GM19452 (cell line): ENCODE measurements around the gene ERGIC2.
"Not testable (repeated sequence)": the region's sequence is repeated elsewhere in the genome, so short reads cannot be mapped to it uniquely, and the experiment has no call there.

Experiments
- ATAC-seq: cut with Tn5 transposase; IDR thresholded peaks from one replicate; pipeline ENCODE4 v1.9.1; 2021; ENCODE audit not compliant: unreplicated experiment

Gene ERGIC2, protein sequence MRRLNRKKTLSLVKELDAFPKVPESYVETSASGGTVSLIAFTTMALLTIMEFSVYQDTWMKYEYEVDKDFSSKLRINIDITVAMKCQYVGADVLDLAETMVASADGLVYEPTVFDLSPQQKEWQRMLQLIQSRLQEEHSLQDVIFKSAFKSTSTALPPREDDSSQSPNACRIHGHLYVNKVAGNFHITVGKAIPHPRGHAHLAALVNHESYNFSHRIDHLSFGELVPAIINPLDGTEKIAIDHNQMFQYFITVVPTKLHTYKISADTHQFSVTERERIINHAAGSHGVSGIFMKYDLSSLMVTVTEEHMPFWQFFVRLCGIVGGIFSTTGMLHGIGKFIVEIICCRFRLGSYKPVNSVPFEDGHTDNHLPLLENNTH

DNA sequence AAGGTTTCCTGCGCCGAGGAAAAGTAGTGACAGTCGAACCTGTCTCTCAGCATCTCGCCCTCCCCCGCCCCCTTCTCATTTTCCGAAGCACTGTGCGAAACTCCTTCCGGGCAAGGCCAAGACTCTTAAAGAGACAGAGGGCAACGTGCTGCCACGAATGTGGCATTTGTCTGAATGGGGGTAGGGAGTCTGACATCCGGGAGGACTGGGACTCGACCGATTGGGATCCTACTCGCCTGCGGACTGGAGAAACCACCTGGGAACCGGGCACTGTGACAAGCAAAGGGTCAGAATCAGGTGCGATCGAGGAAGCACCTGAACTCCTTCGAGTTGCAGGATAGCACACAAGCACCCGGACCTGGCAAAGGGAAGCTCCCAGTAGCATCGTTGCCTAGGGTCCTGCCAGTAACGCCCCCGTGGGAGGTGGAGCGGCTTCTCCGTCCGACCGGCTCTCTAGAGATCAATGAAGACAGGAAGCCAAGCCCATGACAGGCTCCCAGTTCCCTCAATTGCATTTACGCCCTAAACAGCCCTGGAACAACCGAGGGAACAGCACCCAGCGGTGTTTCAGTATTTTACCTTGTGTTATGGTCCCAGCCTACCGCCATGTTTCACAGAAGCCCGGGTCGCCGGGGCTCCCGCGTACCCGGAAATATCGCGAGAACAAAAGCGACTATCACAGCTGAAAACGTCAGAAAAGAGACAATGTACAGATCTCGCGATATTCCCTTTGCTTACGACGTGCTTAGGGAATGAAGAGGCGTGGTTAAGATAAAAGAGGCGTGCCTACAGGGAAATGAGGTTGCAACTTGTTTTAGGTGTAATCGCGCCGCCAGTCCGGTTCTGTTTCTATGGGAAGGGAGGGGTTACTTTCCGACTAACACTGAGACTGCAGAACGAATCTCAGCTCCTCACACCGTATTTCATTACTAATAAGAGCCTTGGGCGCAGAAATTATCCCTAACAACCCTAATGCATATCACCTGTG is at the start of gene ERGIC2:
ERGIC2 (minus strand) TSS at position 637 of the 988 bp plus-strand sequence. CDS start 9,539 bp downstream, outside the sequence.
- peak; percentile 97 for ATAC-seq

DNA sequence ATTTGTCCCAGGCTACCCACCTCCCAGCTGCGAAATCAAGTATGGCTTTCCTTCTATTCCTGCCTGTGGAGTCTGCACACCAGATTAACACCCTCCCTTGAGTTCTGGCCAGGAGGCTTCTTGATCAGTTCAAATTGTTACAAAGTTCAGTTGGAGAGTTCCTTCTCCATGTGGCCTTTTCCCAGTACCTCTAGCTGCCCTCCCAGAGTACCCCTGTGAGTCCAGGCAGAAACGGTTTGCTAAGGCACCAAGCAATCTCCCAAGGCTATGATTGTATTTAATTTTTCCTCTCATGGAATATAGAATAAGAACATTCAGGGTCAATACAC is 49.7 kb upstream of the ERGIC2 start:
- ATAC-seq, result no peak

DNA sequence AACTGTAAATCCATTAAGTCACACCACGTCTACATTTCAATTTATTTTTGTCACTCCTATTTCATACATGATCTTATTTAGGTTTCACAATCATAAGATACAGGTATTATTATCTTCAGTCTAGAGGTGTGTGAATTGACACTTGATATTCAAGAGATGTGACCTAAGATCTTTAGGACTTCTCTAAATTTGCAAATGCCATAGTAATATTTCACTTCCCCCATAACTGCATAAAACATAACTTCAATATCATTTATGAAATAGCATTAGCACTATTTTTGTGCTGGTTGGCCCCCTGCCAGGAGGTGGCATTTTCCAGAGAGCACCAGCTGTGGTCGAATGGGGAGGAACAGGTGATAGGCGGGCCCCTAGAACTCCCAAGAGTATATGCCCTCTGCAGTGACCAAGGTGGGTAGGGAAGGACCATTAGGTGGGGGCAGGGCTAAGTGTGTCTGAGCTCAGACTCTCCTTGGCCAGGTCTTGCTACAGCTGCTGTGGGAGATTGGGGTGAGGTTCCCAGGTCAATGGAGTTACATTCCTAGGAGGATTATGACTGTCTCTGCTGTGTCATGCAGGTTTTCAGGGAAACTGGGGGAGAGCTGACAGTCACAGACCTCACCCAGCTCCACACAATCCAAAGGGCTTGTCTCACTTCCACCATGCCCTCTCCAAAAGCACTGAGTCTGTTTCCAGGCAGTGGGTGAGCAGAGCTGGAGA is 49.2 kb upstream of the ERGIC2 start:
- ATAC-seq, result no peak

DNA sequence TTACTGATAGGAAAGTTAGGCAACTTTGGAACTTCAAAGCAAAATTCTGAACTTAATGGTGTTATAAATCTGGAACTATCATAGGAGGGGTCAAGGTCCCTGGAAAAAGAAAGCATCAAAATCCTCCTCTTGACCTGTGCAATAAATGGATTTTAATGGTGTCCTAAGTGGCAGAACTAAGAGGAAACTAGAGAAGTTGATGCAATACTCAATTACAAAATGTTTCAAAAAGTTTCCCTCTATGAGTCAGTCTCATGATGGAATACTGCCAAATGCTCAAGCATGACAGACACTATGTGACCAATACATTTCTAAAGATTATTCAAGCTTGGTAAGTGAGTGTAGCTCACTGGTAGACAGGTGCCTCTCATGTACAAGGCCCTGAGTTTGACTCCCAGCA is 47.7 kb upstream of the ERGIC2 start:
- ATAC-seq, result peak; percentile 49

DNA sequence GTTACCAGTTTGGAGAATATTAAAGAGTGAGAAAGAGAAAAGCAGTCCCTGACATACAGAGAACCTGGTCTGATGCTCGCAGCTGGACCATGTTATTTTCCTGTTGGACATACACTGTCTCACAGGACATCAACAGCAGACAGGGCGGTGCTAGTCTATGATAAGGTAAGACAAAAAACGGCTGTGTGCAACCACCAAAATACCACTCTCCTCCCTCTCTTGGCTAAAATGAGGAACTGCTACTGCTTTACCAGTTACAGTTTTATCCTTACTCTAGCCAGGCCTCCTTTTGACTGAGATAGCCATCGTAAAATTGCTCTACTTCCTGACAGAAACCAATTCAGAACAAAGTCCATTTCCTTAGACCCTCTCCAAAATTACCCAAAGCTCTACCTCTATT is 47.0 kb upstream of the ERGIC2 start:
- ATAC-seq, result peak; percentile 91

DNA sequence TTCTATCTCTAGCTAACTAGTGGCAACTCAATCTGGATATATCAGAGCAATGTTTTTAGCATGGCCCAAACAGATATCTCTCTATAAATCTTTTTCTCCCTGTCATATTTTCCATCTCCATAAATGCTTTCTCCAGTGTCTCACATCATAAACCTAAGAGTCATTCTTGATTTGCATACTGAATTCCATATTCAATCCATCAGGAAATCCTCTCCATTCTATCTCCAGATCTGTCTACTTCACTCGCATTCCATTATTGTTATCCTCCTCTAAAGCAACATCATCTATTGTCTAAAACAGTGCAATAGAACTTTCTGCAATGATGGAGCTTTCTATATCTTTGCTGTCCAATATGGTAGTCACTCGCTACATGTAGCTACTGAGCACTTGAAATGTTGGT is 45.5 kb upstream of the ERGIC2 start:
- no peak for ATAC-seq

DNA sequence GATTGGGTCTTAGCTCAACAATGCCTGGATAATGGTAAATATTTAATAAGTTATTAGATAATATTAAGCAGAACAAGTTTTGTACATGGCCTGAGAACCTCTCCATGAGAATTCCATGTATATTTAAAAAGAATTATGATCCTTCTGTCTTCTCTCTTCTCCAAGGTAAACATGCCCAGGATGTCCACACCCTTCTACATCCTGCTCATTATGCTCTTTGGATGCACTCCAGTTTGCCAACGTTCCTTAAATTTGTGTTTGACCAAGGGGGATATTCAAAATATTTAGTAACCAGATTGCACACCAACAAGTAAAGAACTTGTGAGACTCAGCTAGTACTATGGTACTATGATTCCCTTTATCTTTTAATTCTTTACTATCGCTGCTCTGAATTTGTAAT is 44.8 kb upstream of the ERGIC2 start:
- no peak for ATAC-seq

DNA sequence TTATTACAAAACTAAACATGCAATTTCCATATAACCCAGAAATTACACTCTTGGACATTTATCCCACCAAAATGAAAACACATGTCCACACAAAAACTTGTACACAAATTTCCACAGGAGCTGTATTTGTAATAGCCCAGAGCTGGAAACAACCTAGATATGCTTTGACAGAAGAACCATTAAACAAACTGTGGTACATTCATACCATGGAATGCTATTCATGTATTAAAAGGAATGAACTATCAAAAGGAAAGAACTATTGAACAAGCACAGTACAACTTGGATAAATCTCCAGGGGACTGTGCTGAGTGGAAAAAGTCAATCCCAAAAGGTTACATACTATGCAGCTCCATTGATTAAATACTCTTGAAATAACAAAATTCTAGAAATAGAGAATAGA is 35.8 kb upstream of the ERGIC2 start:
- no peak for ATAC-seq

DNA sequence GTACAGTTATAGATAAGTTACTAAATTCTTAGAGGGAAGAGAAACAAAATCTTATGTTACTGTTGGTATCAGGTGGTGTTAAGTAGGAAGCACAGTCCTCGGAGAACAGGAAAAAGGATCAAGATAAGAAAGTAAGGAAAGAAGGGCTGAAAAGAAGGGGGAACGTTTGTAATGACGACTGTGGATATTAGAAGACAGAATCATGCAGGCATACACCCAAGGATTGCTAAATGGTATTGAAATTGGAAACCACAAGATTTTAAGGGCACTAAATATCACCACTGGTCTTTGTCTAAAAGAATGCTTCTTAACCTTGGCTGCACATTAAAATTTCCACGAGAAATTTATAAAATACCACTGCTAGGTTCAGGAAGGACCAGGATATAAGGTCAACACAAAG is 34.1 kb upstream of the ERGIC2 start:
- ATAC-seq, result no peak

DNA sequence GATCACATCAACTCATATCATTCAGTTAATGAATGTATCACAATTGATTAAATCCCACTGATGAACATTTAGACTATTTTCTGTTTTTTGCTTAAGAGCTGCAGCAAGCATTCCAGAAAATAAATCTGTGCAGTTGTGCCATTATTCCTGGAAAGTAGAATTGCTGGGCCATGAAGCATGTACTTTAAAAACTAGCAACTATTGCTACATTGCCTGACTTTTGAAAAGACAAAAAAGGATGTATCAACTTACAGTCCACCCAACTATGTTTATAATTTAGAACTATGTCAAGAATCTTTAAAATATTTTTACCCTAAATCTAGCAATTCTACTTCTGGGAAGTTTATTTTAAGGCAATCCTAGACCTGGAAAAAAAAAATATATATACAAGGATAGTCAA is 33.4 kb upstream of the ERGIC2 start:
- ATAC-seq, result no peak

DNA sequence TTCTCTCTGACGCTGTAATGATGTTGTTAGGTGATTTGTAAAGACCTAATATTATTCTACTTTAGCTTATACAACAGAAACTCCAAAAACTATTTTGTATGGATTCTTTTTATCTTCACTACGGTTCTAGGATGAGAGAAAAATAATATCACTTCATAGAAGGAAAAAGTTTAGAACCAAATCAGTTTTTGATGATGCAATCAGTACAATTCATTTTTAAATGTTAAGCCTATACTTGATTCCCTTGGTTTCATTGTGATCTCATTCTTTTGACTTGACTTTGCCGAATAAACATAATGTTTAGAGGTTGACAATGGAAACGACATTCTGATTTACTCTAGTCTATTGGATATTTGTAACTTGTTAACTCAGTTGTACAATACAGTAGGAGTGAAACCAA is 24.6 kb upstream of the ERGIC2 start:
- no peak for ATAC-seq

DNA sequence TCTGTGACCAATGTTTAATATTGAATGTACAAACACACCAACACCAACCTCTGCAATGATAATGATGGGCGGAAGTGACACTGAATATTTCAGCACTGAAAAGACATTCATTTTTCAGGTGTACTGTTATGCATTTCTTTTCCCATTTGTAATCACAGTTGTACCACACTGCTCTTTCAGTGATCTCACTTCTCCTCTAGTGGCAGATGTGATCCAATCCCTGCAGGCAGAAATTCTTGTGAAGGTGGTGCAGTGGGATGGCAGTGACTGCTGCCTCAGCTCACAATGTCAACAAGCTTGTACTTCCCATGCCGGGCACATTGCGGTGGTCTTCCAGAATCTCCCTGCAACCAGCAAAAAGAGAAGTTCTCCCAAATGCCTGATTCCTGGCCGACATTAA is 23.0 kb upstream of the ERGIC2 start:
- no peak for ATAC-seq

DNA sequence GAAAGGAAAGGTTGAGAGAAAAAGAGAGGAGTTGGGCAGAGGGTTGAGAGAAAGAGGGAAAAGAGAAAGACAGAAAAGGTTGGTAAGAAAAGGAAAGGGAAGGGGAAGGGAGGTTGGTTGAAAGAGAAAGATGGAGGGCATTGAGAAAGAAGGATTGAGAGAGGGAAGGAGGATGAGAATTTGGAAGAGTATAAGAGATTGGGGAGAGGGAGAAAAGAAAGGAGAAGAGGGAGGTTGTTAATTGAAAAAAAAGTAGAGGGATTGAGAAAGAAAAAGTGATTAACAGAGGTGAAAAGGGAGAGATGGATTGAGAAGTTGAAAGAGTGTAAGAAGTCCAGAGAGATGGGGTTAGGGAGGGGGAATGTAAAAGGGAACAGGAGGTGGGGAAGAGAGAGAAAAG is 21.5 kb upstream of the ERGIC2 start:
- ATAC-seq, result no peak

DNA sequence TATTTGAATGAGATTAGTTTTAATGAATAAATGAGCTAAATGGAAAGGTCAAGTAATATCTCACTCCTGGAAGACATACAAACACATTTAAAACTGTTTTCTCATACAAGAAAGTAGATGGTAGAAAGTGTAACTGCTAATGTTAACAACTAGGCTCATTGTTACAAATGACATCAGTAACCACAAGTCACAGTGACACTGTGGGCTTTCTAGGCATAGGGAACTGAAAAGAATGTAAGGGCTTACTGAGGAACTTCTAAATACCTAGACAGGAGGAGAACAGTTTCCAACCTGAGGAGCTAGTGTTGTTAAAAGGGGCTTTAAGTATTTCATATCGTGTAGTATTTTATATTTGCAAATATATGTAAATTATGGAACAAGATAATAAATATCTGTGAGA is 17.5 kb upstream of the ERGIC2 start:
- ATAC-seq, result no peak

DNA sequence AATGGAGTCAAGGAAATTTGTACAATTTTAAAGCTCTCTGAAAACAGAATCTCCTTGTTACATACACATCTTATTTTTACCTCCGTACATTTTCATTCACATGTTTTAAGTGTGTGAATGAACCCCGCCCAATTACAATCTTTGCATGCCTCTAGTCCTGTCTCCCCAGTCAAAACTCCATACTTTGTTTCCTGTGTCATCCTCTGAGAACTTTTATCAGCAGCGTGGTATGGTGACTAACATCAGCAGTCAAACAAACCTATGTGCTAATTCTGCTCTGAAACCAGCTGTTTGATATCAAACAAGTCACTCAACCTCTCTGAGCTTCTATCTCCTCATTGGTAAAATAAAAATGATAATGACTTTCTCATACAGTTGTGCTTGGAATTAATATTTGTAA is 15.8 kb upstream of the ERGIC2 start:
- no peak for ATAC-seq

DNA sequence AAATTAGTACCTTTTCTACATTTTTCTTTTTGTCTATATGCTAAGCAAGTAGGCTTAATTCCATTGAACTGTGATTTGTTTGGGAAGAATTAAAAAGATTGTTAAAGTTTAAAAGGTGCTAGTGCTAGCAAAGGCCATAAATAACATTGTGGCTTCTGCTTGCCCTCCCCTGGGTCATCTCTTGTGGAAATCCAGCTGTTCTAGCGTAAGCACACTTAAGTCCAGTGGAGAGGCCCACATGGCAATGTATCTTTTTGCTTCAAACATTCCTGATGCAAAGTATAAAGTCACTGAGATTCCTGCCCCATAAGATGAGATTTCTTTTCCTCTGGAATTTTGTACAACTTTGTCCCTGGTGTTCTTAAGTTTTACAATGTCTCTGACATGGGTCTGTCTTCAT is 14.4 kb upstream of the ERGIC2 start:
- no peak for ATAC-seq

DNA sequence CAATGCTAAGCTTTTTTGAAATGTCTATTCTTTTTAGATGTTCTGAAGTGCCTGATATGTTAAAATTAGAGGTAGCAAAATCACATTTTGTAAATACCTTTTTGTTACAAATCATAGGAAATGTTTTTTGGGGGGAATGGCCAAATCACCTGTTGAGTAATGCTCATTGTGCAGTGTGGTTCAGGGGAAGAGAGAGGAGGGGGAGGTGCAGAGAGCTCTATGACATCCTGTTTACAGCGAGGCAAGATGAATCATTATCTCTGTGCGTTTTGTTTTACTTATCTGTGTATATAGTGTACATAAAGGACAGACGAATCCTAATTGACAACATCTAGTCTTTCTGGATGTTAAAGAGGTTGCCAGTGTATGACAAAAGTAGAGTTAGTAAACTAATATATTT is 9.4 kb upstream of the ERGIC2 start:
- not testable (repeated sequence) for ATAC-seq

DNA sequence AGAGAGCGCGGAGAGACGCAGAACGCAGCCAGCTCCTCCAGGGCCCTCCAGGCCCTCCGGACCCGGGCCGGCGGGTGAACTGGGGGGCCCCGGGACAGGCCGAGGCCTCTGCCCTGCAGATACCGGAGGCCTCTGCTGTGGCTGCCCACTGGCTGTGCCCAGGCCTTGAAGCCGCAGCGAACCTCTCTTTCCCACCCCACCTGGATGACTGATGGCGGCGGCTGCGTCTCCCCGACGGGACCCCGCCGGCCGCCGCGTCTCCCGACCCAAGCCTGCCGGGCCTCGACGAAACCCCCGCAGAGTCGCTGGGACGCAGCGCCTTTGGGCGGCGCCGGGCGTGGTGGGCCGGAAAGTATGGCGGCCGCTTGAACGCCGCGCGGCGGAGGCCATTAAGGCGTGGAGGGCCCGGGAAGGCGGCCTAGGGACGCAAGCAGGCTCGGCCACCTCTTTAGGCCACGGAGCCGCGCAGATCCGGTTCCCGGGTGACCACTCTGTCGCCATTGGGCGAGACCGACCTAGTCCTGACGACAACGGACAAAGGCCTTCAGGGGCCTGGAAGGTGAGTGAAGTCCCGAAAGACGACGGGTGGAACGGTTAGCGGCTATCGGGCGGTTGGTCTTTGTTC is 8.4 kb upstream of the ERGIC2 start:
- ATAC-seq, result no peak

DNA sequence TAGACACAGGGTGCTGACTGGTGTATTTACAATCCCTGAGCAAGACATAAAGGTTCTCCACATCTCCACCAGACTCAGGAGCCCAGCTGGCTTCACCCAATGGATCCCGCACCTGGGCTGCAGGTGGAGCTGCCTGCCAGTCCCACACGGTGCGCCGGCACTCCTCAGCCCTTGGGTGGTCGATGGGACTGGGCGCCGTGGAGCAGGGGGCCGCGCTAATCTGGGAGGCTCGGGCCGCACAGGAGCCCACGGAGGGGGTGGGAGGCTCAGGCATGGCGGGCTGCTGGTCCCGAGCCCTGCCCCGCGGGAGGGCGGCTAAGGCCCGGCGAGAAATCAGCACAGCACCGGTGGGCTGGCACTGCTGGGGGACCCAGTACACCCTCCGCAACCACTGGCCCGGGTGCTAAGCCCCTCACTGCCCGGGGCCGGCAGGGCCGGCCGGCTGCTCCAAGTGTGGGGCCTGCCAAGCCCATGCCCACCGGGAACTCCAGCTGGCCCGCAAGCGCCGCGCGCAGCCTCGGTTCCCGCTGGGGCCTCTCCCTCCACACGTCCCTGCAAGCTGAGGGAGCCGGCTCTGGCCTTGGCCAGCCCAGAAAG is 5.2 kb upstream of the ERGIC2 start:
- ATAC-seq, result not testable (repeated sequence)

DNA sequence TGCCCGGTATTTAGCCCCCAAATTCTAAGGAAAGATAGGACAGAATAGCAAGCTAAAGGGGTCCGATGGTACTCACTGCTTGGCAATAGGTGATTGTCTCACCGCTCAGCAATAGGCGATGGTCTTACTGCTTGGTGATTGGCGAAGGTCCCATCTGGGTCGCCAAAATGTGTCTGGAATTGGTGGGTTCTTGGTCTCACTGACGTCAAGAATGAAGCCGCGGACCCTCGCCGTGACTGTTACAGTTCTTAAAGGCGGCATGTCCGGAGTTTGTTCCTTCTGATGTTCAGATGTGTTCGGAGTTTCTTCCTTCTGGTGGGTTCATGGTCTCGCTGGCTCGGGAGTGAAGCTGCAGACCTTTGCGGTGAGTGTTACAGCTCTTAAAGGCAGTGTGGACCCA is 4.2 kb upstream of the ERGIC2 start:
- ATAC-seq, result not testable (repeated sequence)

DNA sequence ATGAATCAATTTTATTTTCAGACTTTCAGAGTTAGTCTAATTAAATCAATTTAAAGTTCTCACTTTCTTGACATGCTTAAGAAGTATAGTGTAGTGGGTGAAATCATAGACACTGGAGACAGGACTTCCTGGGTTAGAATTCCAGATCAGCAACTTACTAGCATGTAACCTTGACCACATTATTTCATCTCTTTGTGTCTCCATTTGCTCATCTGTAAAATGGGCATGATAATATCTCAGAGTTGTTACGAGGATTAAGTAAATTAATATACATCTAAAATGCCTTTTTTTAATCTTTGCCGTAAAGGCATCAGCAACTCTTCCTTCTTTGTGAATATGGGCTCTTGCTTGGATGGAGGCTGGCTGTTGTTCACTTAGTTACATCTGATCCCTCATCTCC is 1.3 kb upstream of the ERGIC2 start:
- ATAC-seq, result no peak
